ENCODE results near the gene TMEM151A.
"Not testable (repeated sequence)": the region's sequence is repeated elsewhere in the genome, so short reads cannot be mapped to it uniquely, and the experiment has no call there.

TMEM151A gene

DNA sequence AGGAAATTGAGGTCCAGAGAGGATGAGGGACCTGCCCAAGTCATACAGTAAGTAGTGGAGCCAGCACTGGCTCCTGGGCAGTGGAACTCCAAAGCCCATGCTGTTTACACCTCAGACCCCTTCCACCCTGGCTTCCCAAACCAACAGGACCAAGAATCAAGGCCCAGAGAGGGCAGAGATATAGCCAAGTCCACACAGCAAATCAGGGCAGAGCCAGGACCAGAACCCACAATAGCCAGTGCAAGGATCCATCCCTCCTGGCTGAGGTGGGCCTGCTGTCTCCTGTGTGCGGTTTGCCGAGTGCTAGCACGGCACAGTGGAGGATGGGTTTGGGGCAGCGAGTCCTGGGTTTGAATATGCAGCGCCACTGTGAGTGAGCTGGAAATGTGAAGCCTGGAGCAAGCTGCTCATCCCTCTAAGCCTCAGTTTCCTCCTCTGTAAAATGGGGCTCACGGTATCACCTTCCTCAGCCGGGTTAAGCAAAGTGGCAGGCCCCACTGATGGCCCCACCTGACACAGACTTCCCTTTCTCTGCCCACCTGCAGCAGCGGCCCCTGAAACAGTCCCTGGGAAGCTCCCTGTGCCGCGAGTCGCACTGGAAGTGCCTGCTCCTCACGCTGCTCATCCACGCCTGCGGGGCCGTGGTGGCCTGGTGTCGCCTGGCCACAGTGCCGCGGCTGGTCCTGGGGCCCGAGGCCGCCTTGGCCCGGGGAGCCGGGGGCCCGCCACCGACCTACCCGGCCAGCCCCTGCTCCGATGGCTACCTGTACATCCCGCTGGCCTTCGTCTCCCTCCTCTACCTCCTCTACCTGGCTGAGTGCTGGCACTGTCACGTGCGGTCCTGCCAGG lies 2.3 kb downstream of the TMEM151A start:
- peaks cover 11% of the 10 kb centered on the region; the same call in 1 of the 2 replicates for H3K4me1 ChIP-seq (ENCODE audit: insufficient read depth, low read length)
- no peaks in the 10 kb centered on the region for H3K9me3 ChIP-seq (ENCODE audit: control insufficient read depth, insufficient read depth, low read length)
- H3K36me3 ChIP-seq (ENCODE audit: insufficient read depth, low read length), result no peaks in the 10 kb centered on the region
- H3K9ac ChIP-seq (ENCODE audit: low read depth, low read length), result no peak overlapping the region

DNA sequence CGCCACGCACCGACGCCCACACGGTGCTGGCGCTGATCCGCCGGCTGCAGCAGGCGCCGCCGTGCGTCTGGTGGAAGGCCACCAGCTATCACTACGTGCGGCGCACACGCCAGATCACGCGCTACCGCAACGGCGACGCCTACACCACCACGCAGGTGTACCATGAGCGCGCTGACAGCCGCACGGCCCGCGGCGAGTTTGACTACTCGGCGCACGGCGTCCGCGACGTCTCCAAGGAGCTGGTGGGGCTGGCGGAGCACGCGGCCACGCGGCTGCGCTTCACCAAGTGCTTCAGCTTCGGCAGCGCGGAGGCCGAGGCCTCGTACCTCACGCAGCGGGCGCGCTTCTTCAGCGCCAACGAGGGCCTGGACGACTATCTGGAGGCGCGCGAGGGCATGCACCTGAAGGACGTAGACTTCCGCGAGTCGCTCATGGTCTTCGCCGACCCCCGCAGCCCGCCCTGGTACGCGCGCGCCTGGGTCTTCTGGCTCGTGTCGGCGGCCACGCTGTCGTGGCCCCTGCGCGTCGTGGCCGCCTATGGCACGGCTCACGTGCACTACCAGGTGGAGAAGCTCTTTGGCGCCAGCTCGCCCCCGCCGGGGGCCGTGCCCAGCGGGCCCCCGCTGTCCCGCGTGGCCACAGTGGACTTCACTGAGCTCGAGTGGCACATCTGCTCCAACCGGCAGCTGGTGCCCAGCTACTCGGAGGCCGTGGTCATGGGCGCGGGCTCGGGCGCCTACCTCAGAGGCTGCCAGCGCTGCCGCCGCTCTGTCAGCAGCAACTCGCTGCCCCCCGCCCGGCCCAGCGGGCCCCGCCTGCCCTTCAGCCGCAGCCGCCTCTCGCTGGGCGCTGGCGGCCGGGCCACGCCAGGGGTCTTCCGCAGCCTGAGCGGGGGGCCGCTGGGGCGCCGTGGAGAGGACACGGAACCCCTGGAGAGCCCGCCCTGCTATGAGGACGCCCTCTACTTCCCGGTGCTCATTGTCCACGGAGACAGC lies 3.2 kb downstream of the TMEM151A start:
- H3K9ac ChIP-seq (ENCODE audit: low read depth, low read length), result no peak overlapping the region
- H3K36me3 ChIP-seq (ENCODE audit: insufficient read depth, low read length), result no peaks in the 10 kb centered on the region
- H3K4me1 ChIP-seq (ENCODE audit: insufficient read depth, low read length), result peaks cover 11% of the 10 kb centered on the region; the same call in 1 of the 2 replicates
- H3K9me3 ChIP-seq (ENCODE audit: control insufficient read depth, insufficient read depth, low read length), result no peaks in the 10 kb centered on the region

DNA sequence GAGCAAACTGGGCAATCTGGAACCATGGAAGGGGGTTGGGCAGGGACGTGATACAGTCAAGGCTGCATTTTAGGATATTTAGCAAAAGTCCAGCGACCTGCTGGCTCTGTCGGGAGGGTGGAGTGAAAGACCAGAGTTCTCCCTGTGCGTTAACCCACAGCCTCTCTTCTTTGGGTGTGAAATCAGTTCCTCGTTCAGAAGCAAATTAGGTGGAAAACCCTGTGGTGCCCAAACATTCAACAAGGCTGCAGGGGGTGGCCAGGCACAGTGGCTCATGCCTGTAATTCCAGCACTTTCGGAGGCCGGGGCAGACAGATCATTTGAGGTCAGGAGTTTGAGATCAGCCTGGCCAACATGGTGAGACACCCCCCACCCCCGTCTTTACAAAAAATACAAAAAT lies 5.9 kb downstream of the TMEM151A start:
- Histone ChIP-seq H3K4me1 (ENCODE audit: insufficient read depth, low read length) (peaks cover 5% of the 10 kb centered on the region; the same call in 1 of the 2 replicates), H3K36me3 (ENCODE audit: insufficient read depth, low read length) (no peaks in the 10 kb centered on the region), H3K9me3 (ENCODE audit: control insufficient read depth, insufficient read depth, low read length) (no peaks in the 10 kb centered on the region), H3K9ac (ENCODE audit: low read depth, low read length) (no peak overlapping the region)

DNA sequence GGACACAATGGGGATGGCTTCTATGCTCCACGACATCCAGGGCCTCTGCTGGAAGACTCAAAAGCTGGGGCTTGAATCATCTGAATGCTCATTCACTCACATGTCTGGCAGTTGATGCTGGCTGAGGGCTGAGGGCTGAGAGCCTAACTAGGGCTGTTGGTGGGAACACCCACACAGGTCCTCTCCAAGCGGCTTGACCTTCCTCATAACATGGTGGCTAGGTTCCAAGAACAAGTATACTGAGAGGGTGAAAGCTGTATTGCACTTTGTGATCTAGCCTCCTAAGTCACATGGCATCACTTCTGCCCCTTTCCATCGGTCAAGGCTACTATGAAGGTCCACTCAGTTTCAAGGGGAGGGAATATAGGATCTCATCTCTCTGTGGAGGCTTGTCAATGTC lies 7.5 kb downstream of the TMEM151A start:
- Histone ChIP-seq H3K4me1 (ENCODE audit: insufficient read depth, low read length) (peaks cover 5% of the 10 kb centered on the region; the same call in 1 of the 2 replicates), H3K36me3 (ENCODE audit: insufficient read depth, low read length) (no peaks in the 10 kb centered on the region), H3K9ac (ENCODE audit: low read depth, low read length) (no peak overlapping the region), H3K9me3 (ENCODE audit: control insufficient read depth, insufficient read depth, low read length) (no peaks in the 10 kb centered on the region)

DNA sequence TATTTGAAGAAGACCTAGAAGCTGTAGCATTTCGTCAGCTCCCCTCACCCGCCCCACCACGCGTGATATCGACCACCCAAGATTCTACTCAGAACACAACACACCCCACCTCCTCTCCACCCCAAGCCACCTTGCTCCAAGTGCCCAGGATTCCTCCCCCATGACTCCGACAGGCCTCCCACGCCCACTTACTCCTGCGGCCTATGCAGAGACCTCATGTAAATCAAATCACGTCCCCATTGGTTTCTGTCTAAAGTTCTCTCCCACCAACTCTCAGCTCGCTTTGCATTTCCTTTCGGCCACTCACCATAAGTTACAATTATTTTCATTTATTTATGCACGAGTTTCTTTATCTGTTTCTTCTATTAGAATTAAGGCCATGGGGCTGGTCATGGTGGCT lies 11.0 kb downstream of the TMEM151A start:
- Histone ChIP-seq H3K36me3 (ENCODE audit: insufficient read depth, low read length) (no peaks in the 10 kb centered on the region), H3K4me1 (ENCODE audit: insufficient read depth, low read length) (peaks cover under 1% of the 10 kb centered on the region; the same call in 1 of the 2 replicates), H3K9ac (ENCODE audit: low read depth, low read length) (no peak overlapping the region), H3K9me3 (ENCODE audit: control insufficient read depth, insufficient read depth, low read length) (no peaks in the 10 kb centered on the region)

DNA sequence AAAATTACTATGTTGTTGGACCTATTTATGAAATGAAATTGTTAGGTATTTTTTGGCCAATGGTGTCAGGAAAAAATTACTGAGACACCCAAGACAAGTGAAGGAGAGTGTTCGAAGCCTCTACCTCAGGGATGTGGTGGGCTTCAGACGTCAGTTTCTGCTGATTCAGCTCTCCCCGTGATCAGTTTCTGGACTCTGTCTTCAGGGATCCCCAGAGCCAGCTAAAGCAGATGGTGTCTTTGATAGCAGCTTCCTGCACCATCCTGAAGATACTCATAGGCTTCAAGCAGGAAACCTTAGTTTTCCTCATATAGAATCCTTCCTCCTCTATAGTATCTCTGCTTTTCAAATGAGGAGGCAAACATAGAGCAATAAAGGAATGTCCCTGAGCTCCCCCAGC lies 17.8 kb downstream of the TMEM151A start:
- Histone ChIP-seq H3K9me3 (ENCODE audit: control insufficient read depth, insufficient read depth, low read length) (no peaks in the 10 kb centered on the region), H3K36me3 (ENCODE audit: insufficient read depth, low read length) (no peaks in the 10 kb centered on the region), H3K4me1 (ENCODE audit: insufficient read depth, low read length) (peaks cover 12% of the 10 kb centered on the region), H3K9ac (ENCODE audit: low read depth, low read length) (no peak overlapping the region)

DNA sequence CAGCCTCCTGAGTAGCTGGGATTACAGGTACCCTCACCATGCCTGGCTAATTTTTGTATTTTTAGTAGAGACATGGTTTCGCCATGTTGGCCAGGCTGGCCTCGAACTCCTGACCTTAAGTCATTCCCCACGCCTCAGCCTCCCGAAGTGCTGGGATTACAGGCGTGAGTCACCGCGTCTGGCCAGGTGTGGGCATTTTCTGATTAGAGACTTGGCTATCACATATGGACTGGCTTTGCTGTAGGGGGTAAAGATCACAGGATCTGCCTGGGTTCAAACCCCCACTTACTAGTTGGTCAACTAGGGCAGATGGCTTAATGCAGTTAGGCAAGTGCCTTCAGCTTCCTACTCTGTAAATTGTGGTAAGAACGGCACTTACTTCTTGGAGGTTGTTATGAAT lies 18.6 kb downstream of the TMEM151A start:
- Histone ChIP-seq H3K9me3 (ENCODE audit: control insufficient read depth, insufficient read depth, low read length) (no peaks in the 10 kb centered on the region), H3K36me3 (ENCODE audit: insufficient read depth, low read length) (no peaks in the 10 kb centered on the region), H3K9ac (ENCODE audit: low read depth, low read length) (no peak overlapping the region), H3K4me1 (ENCODE audit: insufficient read depth, low read length) (peaks cover 14% of the 10 kb centered on the region)

DNA sequence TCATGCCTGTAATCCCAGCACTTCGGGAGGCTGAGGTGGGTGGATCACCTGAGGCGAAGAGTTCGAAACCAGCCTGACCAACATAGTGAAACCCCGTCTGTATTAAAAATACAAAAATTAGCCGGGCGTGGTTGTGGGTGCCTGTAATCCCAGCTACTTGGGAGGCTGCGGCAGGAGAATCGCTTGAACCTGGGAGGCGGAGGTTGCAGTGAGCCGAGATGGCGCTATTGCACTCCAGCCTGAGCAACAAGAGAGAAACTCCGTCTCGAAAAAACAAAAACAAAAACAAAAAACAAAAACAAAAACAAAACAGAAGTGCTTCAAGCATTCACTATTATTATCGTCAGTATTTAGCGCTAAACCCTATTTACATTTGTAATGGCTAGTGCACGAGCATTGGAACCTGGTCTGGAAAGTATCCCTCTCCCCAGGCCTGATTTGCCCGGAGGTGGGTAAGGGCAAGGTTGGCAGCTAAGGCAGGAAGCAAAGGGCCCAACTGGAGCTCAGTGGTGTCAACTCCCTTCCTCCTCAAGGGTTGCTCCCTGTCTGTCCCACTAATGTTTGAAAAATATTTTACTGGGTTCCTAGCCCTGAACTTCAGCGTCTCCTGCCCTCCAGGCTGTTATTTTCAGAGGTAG lies 19.2 kb downstream of the TMEM151A start:
- H3K4me1 ChIP-seq (ENCODE audit: insufficient read depth, low read length), result peaks cover 14% of the 10 kb centered on the region
- H3K9ac ChIP-seq (ENCODE audit: low read depth, low read length), result peak overlapping the region; percentile 63; the same call in 1 of the 2 replicates
- H3K36me3 ChIP-seq (ENCODE audit: insufficient read depth, low read length); H3K9me3 ChIP-seq (ENCODE audit: control insufficient read depth, insufficient read depth, low read length): not testable (repeated sequence)

DNA sequence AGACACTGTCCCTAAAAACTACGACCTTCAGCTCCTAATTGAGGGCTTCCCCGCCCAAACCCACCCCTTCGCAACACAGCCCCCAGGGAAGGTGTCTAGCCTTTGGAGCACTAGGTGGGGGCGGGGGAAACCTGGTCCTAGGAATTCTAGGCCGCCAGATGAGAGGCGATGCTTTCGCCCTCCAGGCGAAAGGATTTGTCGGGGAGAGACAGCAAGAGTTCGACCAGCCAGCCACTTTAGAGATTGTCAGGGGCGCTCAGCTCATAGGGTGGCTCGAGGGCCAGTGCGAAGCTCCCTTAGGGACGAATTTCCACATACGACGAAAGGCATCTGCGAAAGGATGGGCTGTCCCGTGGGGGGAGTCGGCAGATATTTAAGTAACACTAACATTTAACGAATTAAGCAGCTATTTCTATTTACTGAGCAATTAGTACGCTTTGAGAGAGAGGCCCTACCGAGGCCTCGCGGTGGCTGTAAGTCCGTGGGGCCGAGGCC lies 19.8 kb downstream of the TMEM151A start:
- H3K9me3 ChIP-seq (ENCODE audit: control insufficient read depth, insufficient read depth, low read length), result no peaks in the 10 kb centered on the region
- H3K4me1 ChIP-seq (ENCODE audit: insufficient read depth, low read length), result peaks cover 14% of the 10 kb centered on the region
- H3K36me3 ChIP-seq (ENCODE audit: insufficient read depth, low read length), result no peaks in the 10 kb centered on the region
- H3K9ac ChIP-seq (ENCODE audit: low read depth, low read length), result peak overlapping the region; percentile 63

DNA sequence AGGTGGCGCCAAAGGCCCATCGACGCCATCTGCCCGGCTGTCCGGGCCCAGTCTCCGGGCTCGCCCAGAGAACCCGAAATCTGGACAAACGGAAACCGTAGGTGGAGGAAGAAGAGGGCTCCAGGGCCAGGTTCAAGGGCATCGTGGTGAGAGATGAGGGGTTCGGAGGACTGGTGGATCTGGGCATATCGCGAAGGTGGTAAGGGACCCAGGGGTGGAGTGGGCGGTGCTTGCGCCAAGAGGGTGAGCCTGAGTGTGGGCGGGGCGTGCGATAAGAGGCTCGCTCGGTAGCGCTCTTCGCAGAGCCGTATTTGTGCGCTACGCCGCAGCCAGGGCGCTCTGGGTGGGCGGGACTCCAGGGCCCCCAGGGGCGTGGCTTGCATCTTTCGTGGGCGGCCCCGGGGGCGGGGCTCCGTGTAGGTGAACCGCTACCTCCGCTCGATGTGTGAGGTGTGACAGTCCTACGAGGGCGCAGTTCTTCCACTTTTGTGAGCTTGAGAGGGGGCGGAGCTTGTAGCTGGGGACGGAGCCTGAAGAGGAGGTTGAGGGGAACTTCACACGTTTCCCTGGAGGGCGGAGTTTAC lies 20.4 kb downstream of the TMEM151A start:
- peaks cover 14% of the 10 kb centered on the region for H3K4me1 ChIP-seq (ENCODE audit: insufficient read depth, low read length)
- H3K36me3 ChIP-seq (ENCODE audit: insufficient read depth, low read length), result no peaks in the 10 kb centered on the region
- no peaks in the 10 kb centered on the region for H3K9me3 ChIP-seq (ENCODE audit: control insufficient read depth, insufficient read depth, low read length)
- peak overlapping the region; percentile 63 for H3K9ac ChIP-seq (ENCODE audit: low read depth, low read length)

DNA sequence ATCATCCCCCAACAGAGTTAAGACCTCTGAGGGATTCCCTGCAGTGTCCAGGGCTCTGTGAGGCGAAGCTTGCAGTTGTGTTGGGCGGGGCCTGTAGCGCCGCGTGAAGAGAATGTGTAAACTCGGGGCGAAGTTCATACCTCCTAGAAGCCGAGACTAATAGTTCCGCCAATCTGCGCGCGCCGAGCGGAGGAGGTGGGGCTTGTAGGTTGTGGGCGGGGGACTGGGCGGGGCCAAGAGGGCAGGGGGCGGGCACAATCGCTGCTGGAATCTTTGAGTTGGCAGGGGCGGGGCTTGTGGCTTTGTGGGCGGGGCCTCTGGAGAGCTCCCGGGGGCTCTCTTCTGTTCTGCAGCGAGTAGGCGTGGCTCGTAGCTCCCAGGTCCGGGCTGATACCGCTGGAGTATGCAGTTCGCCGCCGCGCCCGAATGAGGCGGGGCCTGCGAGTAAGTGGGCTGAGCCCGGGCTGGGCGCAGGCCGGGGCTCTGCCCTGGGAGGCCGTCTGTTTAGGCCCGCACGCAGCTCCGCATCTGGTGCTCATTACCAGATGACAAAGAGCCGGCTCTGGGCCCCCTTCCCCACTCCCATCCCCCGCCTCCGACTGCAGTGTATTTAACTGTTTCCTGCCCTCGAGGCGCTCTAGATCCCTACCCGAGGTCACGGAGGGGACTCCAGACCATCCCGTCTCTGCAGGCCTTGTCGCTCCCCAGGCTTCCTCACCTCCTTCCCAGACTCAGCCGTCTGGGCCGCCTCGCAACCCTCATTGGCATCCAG lies 21.0 kb downstream of the TMEM151A start:
- peaks cover 18% of the 10 kb centered on the region for H3K4me1 ChIP-seq (ENCODE audit: insufficient read depth, low read length)
- H3K9me3 ChIP-seq (ENCODE audit: control insufficient read depth, insufficient read depth, low read length), result no peaks in the 10 kb centered on the region
- H3K9ac ChIP-seq (ENCODE audit: low read depth, low read length), result peak overlapping the region; percentile 64; the same call in 1 of the 2 replicates
- no peaks in the 10 kb centered on the region for H3K36me3 ChIP-seq (ENCODE audit: insufficient read depth, low read length)

DNA sequence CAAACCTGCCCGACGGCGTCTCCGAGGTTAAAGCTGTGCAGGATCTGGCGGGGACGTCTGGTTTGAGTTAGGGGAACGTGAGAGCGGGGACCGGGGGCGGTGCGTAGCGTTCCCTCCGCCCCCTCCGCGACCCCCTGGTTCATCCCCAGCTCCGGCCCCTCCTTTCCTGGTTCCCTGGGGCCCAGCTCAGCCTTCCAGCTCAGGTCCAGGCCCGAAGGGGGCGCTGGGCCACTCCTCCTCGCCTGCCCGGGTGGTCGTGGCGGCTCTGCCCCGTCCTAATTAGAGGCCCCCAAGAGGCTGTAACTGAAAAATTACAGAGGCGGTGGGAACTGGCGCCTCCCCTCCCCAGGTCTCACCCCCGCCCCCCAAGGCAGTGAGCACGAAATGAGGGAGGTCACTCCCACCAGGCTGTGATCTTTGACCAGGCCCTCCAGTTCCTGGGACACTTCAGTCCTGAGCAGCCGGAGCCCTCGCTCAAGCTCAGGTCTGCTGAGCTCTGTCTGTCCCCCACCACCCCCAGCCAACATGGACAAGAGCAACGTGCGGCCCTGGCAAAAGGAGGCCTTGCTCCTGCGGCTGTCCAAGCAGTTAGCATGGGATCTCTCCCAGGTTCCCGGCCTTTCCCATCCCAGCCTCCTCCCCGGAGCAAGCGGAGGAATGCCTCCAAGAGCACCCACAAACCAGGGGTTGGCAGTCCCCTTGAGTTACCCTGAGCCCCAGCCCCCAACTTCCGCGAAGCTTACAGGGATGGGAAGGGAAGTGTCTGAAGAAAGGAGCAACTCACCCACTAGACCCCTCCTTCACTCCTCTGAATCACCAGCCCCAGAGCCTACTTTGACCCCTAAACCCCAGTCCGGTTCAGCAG lies 21.9 kb downstream of the TMEM151A start:
- Histone ChIP-seq H3K9ac (ENCODE audit: low read depth, low read length) (peak overlapping the region; percentile 64; the same call in 1 of the 2 replicates), H3K4me1 (ENCODE audit: insufficient read depth, low read length) (peaks cover 26% of the 10 kb centered on the region), H3K9me3 (ENCODE audit: control insufficient read depth, insufficient read depth, low read length) (no peaks in the 10 kb centered on the region), H3K36me3 (ENCODE audit: insufficient read depth, low read length) (no peaks in the 10 kb centered on the region)
